NCI-H2171 treated with DMSO at 0.1 percent for 48 hours (cell line): Measurements from ENCODE around the gene ITGBL1.
"Not testable (repeated sequence)": the region's sequence is repeated elsewhere in the genome, so short reads cannot be mapped to it uniquely, and the experiment has no call there.

ENCODE experiments used
- DNase-seq: peaks from one replicate; lab custom pipeline; 2025; lab: John Stamatoyannopoulos, UW

ITGBL1 gene

GRCh38 chr13:101512650-101513049 is 60.2 kb downstream of the ITGBL1 start:
- DNase-seq: no peak

GRCh38 chr13:101514100-101514499 is 61.6 kb downstream of the ITGBL1 start:
- DNase-seq: no peak

- peak; percentile 69 for DNase-seq
Measured at GRCh38 chr13:101514695-101515275, 62.3 kb downstream of the ITGBL1 start.

- DNase-seq: no peak
Measured at GRCh38 chr13:101515504-101515903, 63.0 kb downstream of the ITGBL1 start.

GRCh38 chr13:101516262-101516661 is 63.8 kb downstream of the ITGBL1 start:
- DNase-seq: no peak

GRCh38 chr13:101520672-101521071 is 68.2 kb downstream of the ITGBL1 start:
- no peak for DNase-seq

DNA sequence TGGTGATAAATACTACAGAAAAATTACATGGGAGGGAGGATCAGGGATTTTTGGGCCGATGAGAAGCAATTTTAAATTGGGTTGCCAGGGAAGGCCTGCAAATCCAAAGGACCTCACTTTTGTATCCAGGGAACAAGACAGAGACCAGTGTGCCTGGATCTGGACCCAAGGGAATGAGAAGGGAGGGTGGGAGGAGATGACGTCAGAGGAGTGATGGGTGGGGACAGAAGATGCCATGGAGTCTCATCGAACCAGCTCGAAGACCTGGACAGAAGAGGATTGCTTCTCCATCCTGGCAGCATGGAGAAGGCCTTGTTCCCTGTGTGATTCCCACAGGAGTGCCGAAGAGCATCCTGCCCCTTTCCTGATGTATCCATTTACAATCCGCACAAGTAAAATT is 68.9 kb downstream of the ITGBL1 start:
- DNase-seq: no peak

DNA sequence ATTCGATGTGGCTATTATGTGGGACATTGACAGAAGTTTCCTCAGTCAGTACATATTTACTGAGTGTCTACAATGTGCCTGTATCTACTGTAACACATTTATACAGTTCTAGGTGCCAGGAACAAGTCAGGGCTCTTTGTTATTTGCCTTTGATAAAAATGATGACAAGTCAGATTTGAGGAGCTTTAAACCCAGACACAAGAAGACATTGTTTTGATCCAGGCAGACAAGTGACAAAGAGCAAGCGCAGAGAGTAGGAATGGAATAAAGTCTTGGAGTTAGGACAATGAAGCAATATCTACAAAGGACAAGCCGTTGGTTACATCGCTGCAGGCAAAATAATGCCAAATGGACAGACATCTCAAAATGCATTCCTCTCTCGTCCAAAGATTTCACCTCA is 70.1 kb downstream of the ITGBL1 start:
- DNase-seq: no peak

- no peak for DNase-seq
Measured at GRCh38 chr13:101523154-101524131, 71.0 kb downstream of the ITGBL1 start.

GRCh38 chr13:101527130-101527529 is 74.7 kb downstream of the ITGBL1 start:
- no peak for DNase-seq

DNA sequence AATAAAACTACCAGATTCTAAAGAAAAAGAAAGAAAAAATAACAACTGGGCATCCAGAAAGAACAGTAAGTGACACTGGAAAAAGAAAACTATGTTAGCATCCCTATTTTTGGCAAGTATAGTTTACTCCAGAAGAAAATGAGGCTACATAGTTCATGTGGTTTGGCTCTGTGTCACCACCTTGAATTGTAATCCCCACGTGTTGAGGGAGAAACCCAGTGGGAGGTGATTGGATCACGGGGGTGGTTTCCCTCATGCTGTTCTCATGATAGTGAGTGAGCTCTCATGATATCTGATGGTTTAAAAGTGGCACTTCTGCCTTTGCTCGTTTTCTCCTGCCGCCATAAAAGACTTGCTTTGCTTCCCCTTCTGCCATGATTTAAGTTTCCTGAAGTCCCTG is 76.9 kb downstream of the ITGBL1 start:
- DNase-seq: no peak

DNA sequence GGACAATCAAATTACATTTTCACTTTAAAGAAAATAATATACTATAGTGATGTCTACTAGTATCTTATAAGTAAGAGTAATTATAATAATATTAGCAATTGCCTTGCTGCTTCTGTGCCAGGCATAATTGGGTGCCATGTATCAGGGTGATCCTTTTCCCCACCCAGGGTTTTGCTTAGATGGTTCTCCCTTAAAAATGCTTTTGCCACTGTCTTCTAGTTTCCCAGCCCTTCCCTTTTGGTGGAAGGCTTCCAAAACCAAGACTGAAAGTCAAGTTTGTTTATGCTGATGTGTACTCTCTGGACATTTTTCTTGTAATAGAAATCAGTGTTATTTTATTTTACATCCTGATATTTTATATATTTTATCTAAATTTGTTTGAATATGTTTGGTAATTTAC is 77.8 kb downstream of the ITGBL1 start:
- DNase-seq: no peak

GRCh38 chr13:101535192-101535746 is 82.8 kb downstream of the ITGBL1 start:
- no peak for DNase-seq

DNA sequence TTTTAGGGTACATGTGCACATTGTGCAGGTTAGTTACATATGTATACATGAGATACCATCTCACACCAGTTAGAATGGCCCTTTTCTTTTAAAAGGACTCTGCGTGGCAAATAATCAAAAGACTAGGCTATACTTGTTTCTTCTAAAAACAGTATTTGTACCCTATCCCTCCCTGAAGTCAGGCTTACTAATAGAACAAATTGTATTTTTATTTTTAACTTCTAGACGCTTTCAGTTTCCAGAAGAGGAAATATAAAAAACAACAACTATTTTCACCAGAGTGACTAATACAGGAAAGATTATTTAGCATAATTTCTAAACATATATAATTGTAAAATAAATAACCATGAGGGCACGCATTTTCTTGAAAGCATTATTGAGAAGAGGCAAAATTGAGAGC is 83.6 kb downstream of the ITGBL1 start:
- DNase-seq: no peak

- DNase-seq: not testable (repeated sequence)
Measured at GRCh38 chr13:101544544-101544943, 92.1 kb downstream of the ITGBL1 start.

GRCh38 chr13:101544979-101545378 is 92.5 kb downstream of the ITGBL1 start:
- DNase-seq: no peak

GRCh38 chr13:101545521-101545920 is 93.0 kb downstream of the ITGBL1 start:
- no peak for DNase-seq

GRCh38 chr13:101552286-101552685 is 99.8 kb downstream of the ITGBL1 start:
- DNase-seq: no peak

DNA sequence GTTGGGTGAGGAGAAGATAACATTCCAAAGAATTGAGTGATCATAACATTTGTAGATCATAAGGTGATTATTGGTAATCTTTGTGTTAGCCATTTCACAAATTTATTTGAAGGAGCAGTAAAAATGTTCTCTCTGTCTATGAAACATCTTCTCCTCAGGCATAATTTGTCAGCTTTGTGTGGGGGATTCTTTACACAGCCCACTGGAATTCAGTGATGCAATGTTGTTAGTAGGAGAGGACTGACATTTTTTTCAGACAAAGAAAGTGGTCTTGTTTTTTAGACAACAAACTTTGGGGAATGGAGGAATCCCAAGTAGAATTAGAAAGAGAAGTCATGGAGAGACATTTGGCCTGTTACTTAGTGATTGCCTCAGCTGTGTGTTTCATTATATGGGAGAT is 100.3 kb downstream of the ITGBL1 start:
- no peak for DNase-seq

- DNase-seq: no peak
Measured at GRCh38 chr13:101554420-101555125, 102.1 kb downstream of the ITGBL1 start.

GRCh38 chr13:101555610-101556009 is 103.1 kb downstream of the ITGBL1 start:
- DNase-seq: no peak

- DNase-seq: no peak
Measured at GRCh38 chr13:101556676-101557123, 104.2 kb downstream of the ITGBL1 start.
